Upper lobe of left lung (tissue), 4 donors: ENCODE data around the gene CFP.

ENCODE experiments used
- EP300 ChIP-seq, 4 donors: sonication (generic); formaldehyde crosslinking; IDR thresholded peaks; one replicate each; pipeline ENCODE4 v1.5.1; 2017; ENCODE audit warnings: antibody characterized with exemption in 4 of 4, control low read depth in 2 of 4
- TF ChIP-seq, protein P1 (sequence below), 6 experiments: fragments of 450-650 bp in 4 of 6; fragments of 200-600 bp in 2 of 6; sonication (generic) in 2 of 6; IDR thresholded peaks; one replicate each; pipeline ENCODE4 v1.5.1; 2016 to 2019; ENCODE audit warnings: antibody characterized with exemption in 6 of 6

- TF ChIP-seq EP300 (IDR thresholded peaks at IDR 0.05): no peak
- TF ChIP-seq, protein P1, sequence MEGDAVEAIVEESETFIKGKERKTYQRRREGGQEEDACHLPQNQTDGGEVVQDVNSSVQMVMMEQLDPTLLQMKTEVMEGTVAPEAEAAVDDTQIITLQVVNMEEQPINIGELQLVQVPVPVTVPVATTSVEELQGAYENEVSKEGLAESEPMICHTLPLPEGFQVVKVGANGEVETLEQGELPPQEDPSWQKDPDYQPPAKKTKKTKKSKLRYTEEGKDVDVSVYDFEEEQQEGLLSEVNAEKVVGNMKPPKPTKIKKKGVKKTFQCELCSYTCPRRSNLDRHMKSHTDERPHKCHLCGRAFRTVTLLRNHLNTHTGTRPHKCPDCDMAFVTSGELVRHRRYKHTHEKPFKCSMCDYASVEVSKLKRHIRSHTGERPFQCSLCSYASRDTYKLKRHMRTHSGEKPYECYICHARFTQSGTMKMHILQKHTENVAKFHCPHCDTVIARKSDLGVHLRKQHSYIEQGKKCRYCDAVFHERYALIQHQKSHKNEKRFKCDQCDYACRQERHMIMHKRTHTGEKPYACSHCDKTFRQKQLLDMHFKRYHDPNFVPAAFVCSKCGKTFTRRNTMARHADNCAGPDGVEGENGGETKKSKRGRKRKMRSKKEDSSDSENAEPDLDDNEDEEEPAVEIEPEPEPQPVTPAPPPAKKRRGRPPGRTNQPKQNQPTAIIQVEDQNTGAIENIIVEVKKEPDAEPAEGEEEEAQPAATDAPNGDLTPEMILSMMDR (IDR thresholded peaks at IDR 0.05): no peak
Observed at GRCh38 chrX:47645530-47645929, 15.8 kb upstream of the CFP start.
